Spleen (tissue), 11 donors: ENCODE results near the gene LRRC4C. TPM values are rescaled to one million over a fixed set of nuclear protein-coding genes. Genes with fewer than 3 reads are reported as not detected.

ENCODE experiments used
- DNase-seq: peaks from one replicate; pipeline ENCODE4 v3.0.0-alpha.2; 2020
- H3K27ac ChIP-seq, 8 donors: fragments of 200-600 bp; sonication (generic) in 7 of 8; 1 replicate in 4 of 8; 2 replicates in 4 of 8; pipeline versions ENCODE4 v1.5.0 to v1.8.0; 2016 to 2021; ENCODE audit warnings: inconsistent platforms in 4 of 8, mild to moderate bottlenecking in 4 of 8, moderate library complexity in 1 of 8
- H3K27me3 ChIP-seq, 7 donors: fragments of 200-600 bp; sonication (generic) in 6 of 7; replicated peaks in 1 of 7; 1 replicate in 4 of 7; 2 replicates in 3 of 7; pipeline versions ENCODE4 v1.5.0 to v1.8.0; 2016 to 2021; ENCODE audit warnings: inconsistent platforms in 3 of 7, mild to moderate bottlenecking in 1 of 7
- H3K36me3 ChIP-seq, 6 donors: fragments of 200-600 bp; sonication (generic) in 5 of 6; 1 replicate in 4 of 6; 2 replicates in 2 of 6; pipeline versions ENCODE4 v1.5.0 to v1.8.0; 2016 to 2021; ENCODE audit warnings: inconsistent platforms in 2 of 6
- H3K4me1 ChIP-seq, 6 donors: fragments of 200-600 bp; sonication (generic) in 5 of 6; 1 replicate in 3 of 6; 2 replicates in 3 of 6; pipeline versions ENCODE4 v1.5.0 to v1.8.0; 2016 to 2021; ENCODE audit warnings: inconsistent platforms in 3 of 6
- H3K4me3 ChIP-seq, 8 donors: fragments of 200-600 bp; sonication (generic) in 7 of 8; 1 replicate in 4 of 8; 2 replicates in 4 of 8; pipeline versions ENCODE4 v1.5.0 to v1.8.0; 2016 to 2021; ENCODE audit warnings: inconsistent platforms in 4 of 8, mild to moderate bottlenecking in 4 of 8, moderate library complexity in 2 of 8
- H3K9me3 ChIP-seq, 8 donors: fragments of 200-600 bp; sonication (generic) in 7 of 8; 1 replicate in 4 of 8; 2 replicates in 4 of 8; pipeline versions ENCODE4 v1.5.0 to v1.8.0; 2016 to 2021; ENCODE audit warnings: inconsistent platforms in 4 of 8
- CTCF ChIP-seq, 11 experiments: fragments of 200-600 bp in 7 of 11; fragments of 450-650 bp in 4 of 11; sonication (generic) in 4 of 11; IDR thresholded peaks in 8 of 11; conservative IDR thresholded peaks in 3 of 11; 1 replicate in 7 of 11; 2 replicates in 4 of 11; pipeline versions ENCODE4 v1.4.0 to v1.8.0; 2016 to 2021; ENCODE audit warnings: antibody characterized with exemption in 11 of 11, inconsistent platforms in 4 of 11, mild to moderate bottlenecking in 1 of 11
- POLR2A ChIP-seq, 3 donors: fragments of 450-650 bp; IDR thresholded peaks; one replicate each; pipeline ENCODE4 v1.5.1; 2017; ENCODE audit warnings: antibody characterized with exemption in 3 of 3, mild to moderate bottlenecking in 1 of 3
- POLR2AphosphoS5 ChIP-seq, 3 donors: sonication (generic); formaldehyde crosslinking; IDR thresholded peaks; one replicate each; pipeline ENCODE4 v1.5.1; 2017; ENCODE audit warnings: antibody characterized with exemption in 3 of 3
- WGBS, 5 donors: extraction: QIAGEN DNeasy Blood & Tissue Kit in 3 of 5; methylation state at CpG; one replicate each; pipeline versions ENCODE4 v1.1.5 to v1.1.7; 2013 to 2018; 5-methylcytosine and 5-hydroxymethylcytosine counted together
- intact Hi-C: fragments of 100-400 bp; cut with DNase I; formaldehyde crosslinking; loops from one replicate; pipeline ENCODE4 v1.15.0; 2023; ENCODE audit warnings: low total_unique reads
- polyA plus RNA-seq, 3 donors: library from polyadenylated mRNA; stranded (reverse); fragments of 200-250 nt; gene quantifications; one replicate each; pipeline ENCODE4 v1.2.1, GENCODE V29; 2013
- total RNA-seq, 7 donors: library from RNA; depleted of rRNA in 3 of 7; stranded (reverse); fragments of >200 nt in 3 of 7; fragmentation: NEBNext Ultra II Directional in 4 of 7; extraction: Animal tissue kit (Norgen Biotek cat#: 25700) in 4 of 7; gene quantifications; one replicate each; pipeline versions ENCODE4 v1.1.0 to v1.2.1, GENCODE V29; 2016 to 2021
- donor health status: healthy with polysubstance abuse.
- donor health status: DM: no; HTN: no; CAD: no; lungs with moderate emphysema.
- donor health status: DM: no; HTN: no; CAD: no.
- donor health status: Bipolar disorder and iron deficiency.
- donor health status: healthy.
- donor health status: DM: no; HTN: no; CAD: no.
- donor health status: DM: yes; HTN: yes; CAD: no.

The LRRC4C gene
- total and polyA plus RNA-seq, 10 donors = 0.15 to 8.9 (median 1.9) TPM

DNA sequence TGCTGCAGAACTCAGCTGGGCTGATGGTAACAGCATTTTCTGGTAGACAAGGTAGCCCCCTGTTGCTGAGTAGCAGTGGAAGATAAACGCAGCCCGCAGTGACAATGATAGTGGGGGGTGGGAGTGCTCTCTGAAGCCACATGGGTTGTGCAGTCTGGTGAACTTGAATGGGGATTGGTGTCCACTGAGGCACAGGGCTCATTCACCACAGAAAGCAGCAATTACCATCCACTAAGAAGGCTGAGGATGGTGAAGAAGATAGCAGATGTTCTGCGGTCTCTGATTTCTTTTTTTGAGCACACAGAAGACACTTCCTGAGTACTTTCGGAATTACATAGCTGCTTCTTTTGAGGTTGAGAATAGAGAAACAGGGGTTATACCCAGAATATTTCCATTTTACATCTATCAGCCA lies 150.3 kb downstream of the LRRC4C start:
- H3K9me3 ChIP-seq = no peaks in the 10 kb centered on the region
- H3K27me3 ChIP-seq = no peaks in the 10 kb centered on the region
- H3K27ac ChIP-seq = peak overlapping the region in 1 of 8 donors; percentile 5
- intact Hi-C loops = no loop called here
- TF ChIP-seq POLR2A (IDR thresholded peaks at IDR 0.05) = no peak
- no peak for TF ChIP-seq POLR2AphosphoS5 (IDR thresholded peaks at IDR 0.05)
- TF ChIP-seq CTCF (IDR thresholded peaks at IDR 0.05 in 8 of 11, conservative IDR thresholded peaks at IDR 0.05 in 3 of 11) = no peak
- no peaks in the 10 kb centered on the region for H3K36me3 ChIP-seq
- no peak overlapping the region for H3K4me3 ChIP-seq
- no peaks in the 10 kb centered on the region for H3K4me1 ChIP-seq
- DNase-seq = no peak
- 80 to 93% (median 88%) methylated on average over 2 to 4 of the region's 4 CpGs for WGBS, 5 donors

DNA sequence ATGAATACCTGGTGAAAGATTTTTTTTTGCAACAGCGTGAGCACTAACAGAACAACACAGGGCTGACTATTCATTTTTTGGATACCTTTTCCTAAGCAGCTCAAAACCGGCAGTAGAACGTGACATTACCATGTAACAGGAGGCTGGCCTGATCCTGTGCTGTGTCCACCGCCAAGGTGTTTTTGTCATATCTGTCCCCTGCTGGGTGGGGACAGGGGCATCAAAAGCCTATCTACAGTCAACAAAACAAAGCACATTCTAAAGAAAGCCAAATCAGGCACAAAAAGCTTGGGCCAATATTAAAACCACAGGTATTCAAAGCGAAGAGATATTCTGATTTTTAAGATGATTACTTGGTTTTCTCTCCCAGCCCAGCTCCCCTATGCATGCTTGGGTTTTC lies 151.2 kb downstream of the LRRC4C start:
- DNase-seq = no peak
- intact Hi-C loops = no loop called here
- Histone ChIP-seq H3K36me3 (no peaks in the 10 kb centered on the region), H3K9me3 (no peaks in the 10 kb centered on the region), H3K4me3 (no peak overlapping the region), H3K4me1 (no peaks in the 10 kb centered on the region), H3K27me3 (no peaks in the 10 kb centered on the region), H3K27ac (no peak overlapping the region)
- TF ChIP-seq CTCF (IDR thresholded peaks at IDR 0.05 in 8 of 11, conservative IDR thresholded peaks at IDR 0.05 in 3 of 11) (no peak), POLR2AphosphoS5 (IDR thresholded peaks at IDR 0.05) (no peak), POLR2A (IDR thresholded peaks at IDR 0.05) (no peak)
- WGBS, 5 donors = 79 to 88% (median 84%) methylated on average over 5 of the region's 5 CpGs

- Histone ChIP-seq H3K4me1 (no peaks in the 10 kb centered on the region), H3K27me3 (no peaks in the 10 kb centered on the region), H3K36me3 (no peaks in the 10 kb centered on the region), H3K27ac (no peak overlapping the region), H3K4me3 (no peak overlapping the region), H3K9me3 (no peaks in the 10 kb centered on the region)
- no peak for TF ChIP-seq POLR2AphosphoS5 (IDR thresholded peaks at IDR 0.05)
- TF ChIP-seq CTCF (IDR thresholded peaks at IDR 0.05 in 8 of 11, conservative IDR thresholded peaks at IDR 0.05 in 3 of 11) = no peak
- no peak for TF ChIP-seq POLR2A (IDR thresholded peaks at IDR 0.05)
- DNase-seq = no peak
- intact Hi-C loops = no loop called here
- 67 to 83% (median 73%) methylated on average over 5 of the region's 5 CpGs for WGBS, 5 donors
These were observed 152.0 kb downstream of the LRRC4C start for GRCh38 chr11:41307296-41308080.

DNA sequence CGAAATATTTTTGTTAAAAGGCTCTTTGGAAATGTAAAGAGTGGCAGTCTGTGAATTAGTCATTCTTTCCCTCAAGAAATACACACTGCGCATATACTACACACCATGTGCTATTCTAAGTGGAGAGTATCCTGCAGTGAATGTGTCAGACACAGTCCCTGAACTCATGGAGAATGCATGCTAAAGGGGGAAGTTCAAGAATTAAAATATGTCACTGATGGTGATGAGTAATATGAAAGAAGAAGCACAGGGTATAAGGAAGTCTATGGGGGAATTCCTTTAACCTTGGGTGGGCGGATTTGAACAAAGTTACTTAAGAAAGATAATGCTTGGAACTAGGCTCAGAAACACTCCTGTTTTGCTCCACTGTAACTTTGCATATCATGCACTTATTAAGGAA lies 153.0 kb downstream of the LRRC4C start:
- intact Hi-C loops = no loop called here
- Histone ChIP-seq H3K27ac (no peak overlapping the region), H3K9me3 (no peaks in the 10 kb centered on the region), H3K4me3 (no peak overlapping the region), H3K36me3 (no peaks in the 10 kb centered on the region), H3K27me3 (no peaks in the 10 kb centered on the region), H3K4me1 (no peaks in the 10 kb centered on the region)
- no peak for TF ChIP-seq CTCF (IDR thresholded peaks at IDR 0.05 in 8 of 11, conservative IDR thresholded peaks at IDR 0.05 in 3 of 11)
- TF ChIP-seq POLR2A (IDR thresholded peaks at IDR 0.05) = no peak
- TF ChIP-seq POLR2AphosphoS5 (IDR thresholded peaks at IDR 0.05) = no peak
- no peak for DNase-seq
- WGBS, 5 donors = 69 to 80% (median 75%) methylated on average over 3 of the region's 3 CpGs
